Testis (tissue), 3 donors: ENCODE results near the gene HPS5. TPM values are rescaled to one million over a fixed set of nuclear protein-coding genes. Genes with fewer than 3 reads are reported as not detected.
A peak's percentile ranks its signal among the peaks of the same experiment; 100 is the strongest.

Source experiments
- DNase-seq: peaks from one replicate; pipeline ENCODE4 v3.0.0-alpha.2; 2019
- H3K27ac ChIP-seq, 2 donors: fragments of 200-600 bp; sonication (generic); one replicate each; pipeline ENCODE4 v1.5.1; 2019
- H3K27me3 ChIP-seq: fragments of 200-600 bp; sonication (generic); one replicate; pipeline ENCODE4 v1.5.1; 2019
- H3K36me3 ChIP-seq: fragments of 200-600 bp; sonication (generic); one replicate; pipeline ENCODE4 v1.5.1; 2017; ENCODE audit warnings: low read depth; ENCODE audit errors: missing control alignments
- H3K4me1 ChIP-seq: fragments of 200-600 bp; sonication (generic); one replicate; pipeline ENCODE4 v1.5.1; 2019
- H3K4me3 ChIP-seq, 2 donors: fragments of 200-600 bp; sonication (generic); one replicate each; pipeline ENCODE4 v1.5.1; 2017 to 2019
- H3K9me3 ChIP-seq: fragments of 200-600 bp; sonication (generic); one replicate; pipeline ENCODE4 v1.5.1; 2017
- CTCF ChIP-seq, 3 experiments: fragments of 450-650 bp in 2 of 3; fragments of 200-600 bp in 1 of 3; sonication (generic) in 1 of 3; IDR thresholded peaks; one replicate each; pipeline ENCODE4 v1.5.1; 2016 to 2019; ENCODE audit warnings: antibody characterized with exemption in 3 of 3, mild to moderate bottlenecking in 2 of 3, moderate library complexity in 1 of 3
- POLR2A ChIP-seq: fragments of 450-650 bp; IDR thresholded peaks from one replicate; pipeline ENCODE4 v1.6.1; 2017; ENCODE audit warnings: antibody characterized with exemption, mild to moderate bottlenecking, moderate library complexity
- WGBS, 2 donors: methylation state at CpG; one replicate each; pipeline ENCODE4 v1.1.5; 2018; 5-methylcytosine and 5-hydroxymethylcytosine counted together
- intact Hi-C: fragments of 100-400 bp; cut with DNase I; formaldehyde crosslinking; loops from one replicate; pipeline ENCODE4 v1.15.1; 2023; ENCODE audit warnings: low total_unique reads
- polyA plus RNA-seq: library from polyadenylated mRNA; stranded (reverse); fragments of 350-450 nt; fragmentation: Illumina TruSeq; extraction: RNeasy Lipid Tissue Mini Kit (QIAGEN cat#74804); gene quantifications from one replicate; pipeline ENCODE4 v1.2.3, GENCODE V29; 2014; ENCODE audit warnings: low read depth, low replicate concordance; ENCODE audit not compliant: insufficient read depth
- total RNA-seq, 2 donors: library from RNA; depleted of rRNA; stranded (reverse); fragments of >200 nt; gene quantifications; one replicate each; pipeline ENCODE4 v1.2.3, GENCODE V29; 2016

HPS5 gene
- total and polyA plus RNA-seq, 3 donors from 2014 or later = 44.0 to 111 (median 97.7) TPM

- no peak for DNase-seq
- intact Hi-C loops = no loop called here
- H3K4me3 ChIP-seq = no peak overlapping the region
- TF ChIP-seq CTCF (IDR thresholded peaks at IDR 0.05) = no peak
- TF ChIP-seq POLR2A = no peak
- no peaks in the 10 kb centered on the region for H3K27me3 ChIP-seq
- no peaks in the 10 kb centered on the region for H3K36me3 ChIP-seq
- no peaks in the 10 kb centered on the region for H3K9me3 ChIP-seq
- peak overlapping the region in 1 of 2 donors; percentile 4 for H3K27ac ChIP-seq
- peaks cover 11% of the 10 kb centered on the region for H3K4me1 ChIP-seq
Observed at GRCh38 chr11:18299721-18300120, 22.2 kb downstream of the HPS5 start.

GRCh38 chr11:18295316-18295715 lies 26.6 kb downstream of the HPS5 start:
- DNase-seq = no peak
- no peaks in the 10 kb centered on the region for H3K27me3 ChIP-seq
- 80 to 83% methylated on average over 2 of the region's 2 CpGs for WGBS, 2 donors
- peak overlapping the region in 1 of 2 donors; percentile 26 for H3K27ac ChIP-seq
- no peak overlapping the region for H3K4me3 ChIP-seq
- intact Hi-C loops = no loop called here
- no peak for TF ChIP-seq CTCF (IDR thresholded peaks at IDR 0.05)
- TF ChIP-seq POLR2A = no peak
- no peaks in the 10 kb centered on the region for H3K9me3 ChIP-seq
- H3K4me1 ChIP-seq = peaks cover 8% of the 10 kb centered on the region
- no peaks in the 10 kb centered on the region for H3K36me3 ChIP-seq

DNA sequence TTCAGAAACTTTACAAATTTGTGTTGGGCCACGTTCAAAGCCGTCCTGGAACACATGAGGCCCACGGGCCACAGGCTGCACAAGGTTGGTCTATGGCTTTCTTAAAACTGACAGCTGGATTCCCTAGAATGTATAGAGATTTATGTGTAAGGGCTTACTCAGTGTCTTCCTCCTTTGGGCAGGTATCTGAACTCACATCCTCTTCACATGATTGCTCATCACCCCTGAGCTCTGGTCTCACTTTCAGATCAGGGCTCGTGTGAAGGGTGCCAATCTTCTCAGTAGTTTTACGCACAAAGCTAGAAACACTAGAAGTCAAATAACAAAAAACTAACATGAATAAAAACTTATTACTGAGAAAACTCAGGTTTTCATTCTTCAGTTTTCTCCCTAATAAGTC lies 27.1 kb downstream of the HPS5 start:
- Histone ChIP-seq H3K4me1 (peaks cover 8% of the 10 kb centered on the region), H3K9me3 (no peaks in the 10 kb centered on the region), H3K4me3 (no peak overlapping the region), H3K27me3 (no peaks in the 10 kb centered on the region), H3K27ac (peak overlapping the region in 1 of 2 donors; percentile 26), H3K36me3 (no peaks in the 10 kb centered on the region)
- 88 to 92% methylated on average over 5 of the region's 5 CpGs for WGBS, 2 donors
- TF ChIP-seq CTCF (IDR thresholded peaks at IDR 0.05) = no peak
- no peak for TF ChIP-seq POLR2A
- intact Hi-C loops = no loop called here
- DNase-seq = no peak

DNA sequence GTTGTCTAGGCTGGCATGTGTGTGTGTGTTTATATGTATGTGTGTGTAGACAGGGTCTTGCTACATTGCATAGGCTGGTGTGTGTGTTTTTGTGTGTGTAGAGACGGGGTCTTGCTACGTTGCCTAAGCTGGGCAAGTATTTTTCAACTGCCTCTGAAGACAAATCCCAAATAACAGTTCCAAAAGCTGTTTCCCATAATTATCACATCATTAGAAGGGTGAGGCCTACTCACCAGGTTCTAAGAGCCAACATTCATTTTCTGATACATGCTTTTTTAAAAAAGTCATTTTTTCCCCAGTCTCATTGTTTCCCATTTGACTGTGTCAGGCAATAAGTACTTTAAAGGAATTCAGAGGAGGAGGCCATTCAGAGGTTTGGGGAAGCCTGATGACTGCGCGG lies 33.0 kb downstream of the HPS5 start:
- no peak overlapping the region for H3K27ac ChIP-seq
- H3K36me3 ChIP-seq = no peaks in the 10 kb centered on the region
- no peak for TF ChIP-seq CTCF (IDR thresholded peaks at IDR 0.05)
- TF ChIP-seq POLR2A = no peak
- H3K9me3 ChIP-seq = no peaks in the 10 kb centered on the region
- intact Hi-C loops = no loop called here
- DNase-seq = no peak
- H3K27me3 ChIP-seq = no peaks in the 10 kb centered on the region
- no peaks in the 10 kb centered on the region for H3K4me1 ChIP-seq
- 89 to 97% methylated on average over 4 of the region's 4 CpGs for WGBS, 2 donors
- H3K4me3 ChIP-seq = no peak overlapping the region

GRCh38 chr11:18285841-18286240 lies 36.1 kb downstream of the HPS5 start:
- Histone ChIP-seq H3K27me3 (no peaks in the 10 kb centered on the region), H3K27ac (no peak overlapping the region), H3K4me3 (no peak overlapping the region), H3K4me1 (no peaks in the 10 kb centered on the region), H3K9me3 (no peaks in the 10 kb centered on the region), H3K36me3 (no peaks in the 10 kb centered on the region)
- intact Hi-C loops = no loop called here
- TF ChIP-seq CTCF (IDR thresholded peaks at IDR 0.05) (no peak), POLR2A (no peak)
- 93 to 96% methylated on average over 1 of the region's 1 CpG for WGBS, 2 donors
- DNase-seq = no peak
